ENCODE measurements around the gene ALDH1L1.

DNA sequence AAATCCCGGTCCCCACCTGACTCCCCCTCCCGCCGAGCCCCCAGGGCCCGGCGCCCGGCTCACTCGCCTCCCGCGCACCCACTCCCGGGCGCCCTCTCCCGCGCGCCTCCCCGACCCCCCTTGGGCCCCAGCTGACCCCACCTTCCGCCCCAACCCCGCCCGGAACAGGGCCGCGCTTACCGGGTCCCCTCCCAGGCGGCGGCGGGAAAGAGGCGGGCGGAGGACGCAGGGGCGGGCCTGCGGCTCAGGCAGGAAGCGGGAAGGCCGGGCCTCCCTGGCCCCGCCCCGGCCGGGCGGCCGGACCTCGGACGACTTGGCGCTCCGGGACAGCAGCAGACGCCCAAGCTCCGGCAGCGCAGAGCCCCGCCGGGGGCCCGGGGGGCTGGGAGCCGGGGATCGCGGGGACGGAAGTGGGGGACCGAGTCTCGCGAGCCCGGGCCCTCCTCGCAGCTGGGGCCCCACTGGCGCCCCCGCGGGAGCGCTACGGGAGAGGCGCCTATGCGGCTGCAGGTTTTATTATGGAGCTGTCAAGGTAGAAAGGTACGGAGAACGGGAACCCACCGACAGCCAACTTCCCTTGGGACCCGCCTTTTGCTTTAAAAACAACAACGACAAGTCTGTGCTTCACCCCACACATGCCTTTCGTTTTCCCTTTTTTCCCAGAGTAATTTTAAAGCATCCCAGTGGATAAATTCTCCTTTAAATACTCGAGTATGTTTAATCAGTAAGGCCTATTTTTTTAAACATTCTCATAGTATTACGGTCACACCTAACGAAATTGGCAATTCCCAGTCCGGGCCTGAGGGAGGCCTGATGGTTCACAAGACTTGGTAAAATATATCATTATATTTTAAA is 96.2 kb downstream of the ALDH1L1 start, which contains the start of gene SLC41A3:
- TF ChIP-seq, protein P1, sequence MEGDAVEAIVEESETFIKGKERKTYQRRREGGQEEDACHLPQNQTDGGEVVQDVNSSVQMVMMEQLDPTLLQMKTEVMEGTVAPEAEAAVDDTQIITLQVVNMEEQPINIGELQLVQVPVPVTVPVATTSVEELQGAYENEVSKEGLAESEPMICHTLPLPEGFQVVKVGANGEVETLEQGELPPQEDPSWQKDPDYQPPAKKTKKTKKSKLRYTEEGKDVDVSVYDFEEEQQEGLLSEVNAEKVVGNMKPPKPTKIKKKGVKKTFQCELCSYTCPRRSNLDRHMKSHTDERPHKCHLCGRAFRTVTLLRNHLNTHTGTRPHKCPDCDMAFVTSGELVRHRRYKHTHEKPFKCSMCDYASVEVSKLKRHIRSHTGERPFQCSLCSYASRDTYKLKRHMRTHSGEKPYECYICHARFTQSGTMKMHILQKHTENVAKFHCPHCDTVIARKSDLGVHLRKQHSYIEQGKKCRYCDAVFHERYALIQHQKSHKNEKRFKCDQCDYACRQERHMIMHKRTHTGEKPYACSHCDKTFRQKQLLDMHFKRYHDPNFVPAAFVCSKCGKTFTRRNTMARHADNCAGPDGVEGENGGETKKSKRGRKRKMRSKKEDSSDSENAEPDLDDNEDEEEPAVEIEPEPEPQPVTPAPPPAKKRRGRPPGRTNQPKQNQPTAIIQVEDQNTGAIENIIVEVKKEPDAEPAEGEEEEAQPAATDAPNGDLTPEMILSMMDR (IDR thresholded peaks at IDR 0.05; ENCODE audit: low read depth, low read length), result no peak
- TF ChIP-seq POLR2A (IDR thresholded peaks at IDR 0.05; ENCODE audit: extremely low read depth, insufficient read length), result peak; percentile 75
- TF ChIP-seq MYC (IDR thresholded peaks at IDR 0.05; ENCODE audit: low read depth, low read length), result no peak
- TF ChIP-seq, protein P2, sequence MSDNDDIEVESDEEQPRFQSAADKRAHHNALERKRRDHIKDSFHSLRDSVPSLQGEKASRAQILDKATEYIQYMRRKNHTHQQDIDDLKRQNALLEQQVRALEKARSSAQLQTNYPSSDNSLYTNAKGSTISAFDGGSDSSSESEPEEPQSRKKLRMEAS (IDR thresholded peaks at IDR 0.05; ENCODE audit: low read depth, low read length), result no peak

All from NB4 (cell line).